GM23248 (cell line): ENCODE results near the gene GPC1. TPM values are rescaled to one million over a fixed set of nuclear protein-coding genes. Genes with fewer than 3 reads are reported as not detected.

ENCODE experiments used
- DNase-seq: peaks from one replicate; pipeline ENCODE4 v3.0.0-alpha.2; 2015
- H2AFZ ChIP-seq: fragments of 200-600 bp; sonication (generic); 2 replicates; pipeline ENCODE4 v1.6.1; 2016; ENCODE audit warnings: antibody characterized with exemption
- H3F3A ChIP-seq: fragments of 200-600 bp; sonication (generic); 2 replicates; pipeline ENCODE4 v1.6.1; 2016; ENCODE audit warnings: mild to moderate bottlenecking, antibody characterized with exemption, mixed run types; ENCODE audit not compliant: insufficient read depth
- H3K27ac ChIP-seq: fragments of 200-600 bp; sonication (generic); 2 replicates; pipeline ENCODE4 v1.5.1; 2016; ENCODE audit warnings: mild to moderate bottlenecking
- H3K27me3 ChIP-seq: fragments of 200-600 bp; sonication (generic); replicated peaks from 2 replicates; pipeline ENCODE4 v1.6.1; 2016; ENCODE audit warnings: mild to moderate bottlenecking; ENCODE audit not compliant: insufficient read depth
- H3K36me3 ChIP-seq: fragments of 200-600 bp; sonication (generic); 2 replicates; pipeline ENCODE4 v1.6.1; 2016; ENCODE audit warnings: low read depth, mild to moderate bottlenecking
- H3K4me1 ChIP-seq: fragments of 200-600 bp; sonication (generic); 2 replicates; pipeline ENCODE4 v1.6.1; 2016; ENCODE audit warnings: mild to moderate bottlenecking; ENCODE audit not compliant: insufficient read depth
- H3K4me2 ChIP-seq: fragments of 200-600 bp; sonication (generic); one replicate; pipeline ENCODE4 v1.6.1; 2016; ENCODE audit warnings: mild to moderate bottlenecking; ENCODE audit not compliant: unreplicated experiment
- H3K4me3 ChIP-seq: fragments of 200-600 bp; sonication (generic); 2 replicates; pipeline ENCODE4 v1.5.1; 2016; ENCODE audit warnings: mild to moderate bottlenecking
- H3K79me2 ChIP-seq: fragments of 200-600 bp; sonication (generic); 2 replicates; pipeline ENCODE4 v1.6.1; 2016; ENCODE audit warnings: mild to moderate bottlenecking; ENCODE audit not compliant: insufficient read depth
- H3K9ac ChIP-seq: fragments of 200-600 bp; sonication (generic); 2 replicates; pipeline ENCODE4 v1.6.1; 2016; ENCODE audit warnings: mild to moderate bottlenecking
- H3K9me2 ChIP-seq: fragments of 200-600 bp; sonication (generic); 2 replicates; pipeline ENCODE4 v1.6.1; 2016; ENCODE audit warnings: mixed run types, mild to moderate bottlenecking, moderate library complexity; ENCODE audit not compliant: insufficient read depth
- H3K9me3 ChIP-seq: fragments of 200-600 bp; sonication (generic); one replicate; pipeline ENCODE4 v1.6.1; 2017; ENCODE audit warnings: low read depth
- H4K20me1 ChIP-seq: fragments of 200-600 bp; sonication (generic); 2 replicates; pipeline ENCODE4 v1.6.0; 2016; ENCODE audit not compliant: insufficient read depth
- EZH2 ChIP-seq: fragments of 200-600 bp; sonication (generic); IDR thresholded peaks from 2 replicates; pipeline ENCODE4 v1.6.1; 2018; ENCODE audit warnings: antibody characterized with exemption, mild to moderate bottlenecking; ENCODE audit not compliant: insufficient read depth, poor library complexity, severe bottlenecking
- EZH2phosphoT487 ChIP-seq: fragments of 200-600 bp; sonication (generic); IDR thresholded peaks from 2 replicates; pipeline ENCODE4 v1.6.1; 2018; ENCODE audit warnings: antibody characterized with exemption, moderate library complexity, mild to moderate bottlenecking, low read depth; ENCODE audit not compliant: insufficient read depth
- WGBS, 2 experiments: methylation state at CpG; one replicate each; pipeline ENCODE4 v1.1.6; 2015 to 2017; ENCODE audit warnings: low lambda C conversion rate in 2 of 2, low coverage in 1 of 2; ENCODE audit errors: missing lambda C conversion rate in 2 of 2; 5-methylcytosine and 5-hydroxymethylcytosine counted together
- in situ Hi-C: fragments of 300-500 bp; cut with MboI; formaldehyde crosslinking; loops from 2 replicates; pipeline ENCODE4 v1.15.0; 2020
- polyA plus RNA-seq: library from polyadenylated mRNA; unstranded; fragments of >200 nt; fragmentation: Nextera tagmentation; extraction: Ambion mirVana; gene quantifications from 2 replicates; pipeline ENCODE4 v1.2.1, GENCODE V29; 2016
- total RNA-seq: library from RNA; depleted of rRNA; stranded (reverse); fragments of >200 nt; shearing (Covaris generic); gene quantifications from 2 replicates; pipeline ENCODE4 v1.2.3, GENCODE V29; 2014

GPC1 gene
- total and polyA plus RNA-seq, 2 experiments from 2014 or later, result 66.4 to 88.2 TPM

GRCh38 chr2:240503848-240504247 is 68.4 kb downstream of the GPC1 start:
- no peak for TF ChIP-seq EZH2phosphoT487
- no peak for TF ChIP-seq EZH2
- no peaks in the 10 kb centered on the region for H3K4me1 ChIP-seq
- H3K9me3 ChIP-seq, result no peaks in the 10 kb centered on the region
- H3K27ac ChIP-seq, result no peak overlapping the region
- H3K9me2 ChIP-seq, result no peaks in the 10 kb centered on the region
- DNase-seq, result no peak
- H2AFZ ChIP-seq, result no peak overlapping the region
- no peaks in the 10 kb centered on the region for H3K36me3 ChIP-seq
- no peaks in the 10 kb centered on the region for H3F3A ChIP-seq
- H3K27me3 ChIP-seq, result no peaks in the 10 kb centered on the region
- WGBS, 2 experiments, result 87 to 91% methylated on average over 7 of the region's 7 CpGs
- in situ Hi-C loops, result no loop called here
- H3K9ac ChIP-seq, result no peak overlapping the region
- no peak overlapping the region for H3K4me3 ChIP-seq
- H3K79me2 ChIP-seq, result no peaks in the 10 kb centered on the region
- H4K20me1 ChIP-seq, result no peaks in the 10 kb centered on the region
- H3K4me2 ChIP-seq, result no peak overlapping the region

DNA sequence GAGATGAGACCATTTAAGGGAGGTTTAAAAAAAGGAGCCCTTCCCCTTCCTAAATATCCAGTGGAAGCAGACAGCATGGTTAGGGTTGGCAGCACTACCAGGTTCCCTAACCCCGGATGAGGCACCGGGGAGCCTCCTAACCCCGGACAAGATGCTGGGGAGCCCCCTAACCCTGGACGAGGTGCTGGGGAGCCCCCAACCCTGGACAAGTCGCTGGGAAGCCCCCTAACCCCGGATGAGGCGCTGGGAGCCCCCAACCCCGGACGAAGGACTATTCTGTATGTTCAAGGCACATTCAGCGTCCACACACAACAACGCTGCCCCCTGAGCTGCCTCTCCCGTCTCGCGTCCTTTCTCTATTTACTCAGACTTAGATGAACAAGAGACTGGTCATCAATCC is 70.4 kb downstream of the GPC1 start:
- no peaks in the 10 kb centered on the region for H3K79me2 ChIP-seq
- no peaks in the 10 kb centered on the region for H3K9me2 ChIP-seq
- H3K9ac ChIP-seq, result no peak overlapping the region
- H3K36me3 ChIP-seq, result no peaks in the 10 kb centered on the region
- no peak for DNase-seq
- H3K4me2 ChIP-seq, result no peak overlapping the region
- no peaks in the 10 kb centered on the region for H3F3A ChIP-seq
- H3K9me3 ChIP-seq, result no peaks in the 10 kb centered on the region
- in situ Hi-C loops, result no loop called here
- no peaks in the 10 kb centered on the region for H3K4me1 ChIP-seq
- H2AFZ ChIP-seq, result no peak overlapping the region
- H4K20me1 ChIP-seq, result no peaks in the 10 kb centered on the region
- H3K27me3 ChIP-seq, result no peaks in the 10 kb centered on the region
- whole genome bisulfite sequencing, 2 experiments, result 81 to 94% methylated on average over 12 to 14 of the region's 14 CpGs
- no peak overlapping the region for H3K27ac ChIP-seq
- no peak overlapping the region for H3K4me3 ChIP-seq
- TF ChIP-seq EZH2 (no peak), EZH2phosphoT487 (no peak)

DNA sequence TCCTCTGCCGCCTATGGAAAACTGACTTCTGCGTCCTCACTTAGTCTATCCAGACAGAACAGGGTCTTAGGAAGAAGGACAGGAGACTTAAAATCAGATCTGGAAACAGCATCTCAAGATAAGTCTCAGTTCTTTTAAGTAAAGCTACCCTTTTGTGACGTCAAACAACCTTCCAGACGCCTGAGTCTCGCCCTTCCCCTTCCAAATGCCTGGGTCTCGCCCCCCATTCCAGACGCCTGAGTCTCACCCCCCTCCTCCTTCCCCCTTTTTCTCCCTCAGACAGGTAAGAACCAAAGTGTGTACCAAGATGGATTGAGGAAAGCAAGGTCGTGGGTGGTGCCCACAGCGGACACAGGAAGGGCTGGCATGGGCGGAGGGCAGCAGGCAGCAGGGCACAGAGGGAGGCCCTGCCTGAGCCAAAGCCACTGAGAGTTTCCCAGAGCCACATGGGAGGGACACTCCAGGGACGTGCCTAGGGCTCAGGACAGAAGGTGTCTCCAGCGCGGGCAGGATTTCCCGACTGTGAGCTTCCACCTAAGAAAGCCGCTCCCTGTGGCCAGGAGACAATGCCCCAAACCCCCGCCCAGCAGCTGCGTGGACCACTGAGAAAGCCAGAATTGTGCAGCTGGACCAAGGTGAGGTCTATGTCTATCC is 71.1 kb downstream of the GPC1 start:
- DNase-seq, result no peak
- Histone ChIP-seq H3K27ac (no peak overlapping the region), H3K27me3 (no peaks in the 10 kb centered on the region), H4K20me1 (no peaks in the 10 kb centered on the region), H3K36me3 (no peaks in the 10 kb centered on the region), H3K9me2 (no peaks in the 10 kb centered on the region), H3F3A (no peaks in the 10 kb centered on the region), H3K4me1 (no peaks in the 10 kb centered on the region), H3K9me3 (no peaks in the 10 kb centered on the region), H3K9ac (no peak overlapping the region), H3K4me2 (no peak overlapping the region), H3K4me3 (no peak overlapping the region), H2AFZ (no peak overlapping the region), H3K79me2 (no peaks in the 10 kb centered on the region)
- WGBS, 2 experiments, result 84 to 87% methylated on average over 16 to 17 of the region's 17 CpGs
- no peak for TF ChIP-seq EZH2phosphoT487
- in situ Hi-C loops, result no loop called here

DNA sequence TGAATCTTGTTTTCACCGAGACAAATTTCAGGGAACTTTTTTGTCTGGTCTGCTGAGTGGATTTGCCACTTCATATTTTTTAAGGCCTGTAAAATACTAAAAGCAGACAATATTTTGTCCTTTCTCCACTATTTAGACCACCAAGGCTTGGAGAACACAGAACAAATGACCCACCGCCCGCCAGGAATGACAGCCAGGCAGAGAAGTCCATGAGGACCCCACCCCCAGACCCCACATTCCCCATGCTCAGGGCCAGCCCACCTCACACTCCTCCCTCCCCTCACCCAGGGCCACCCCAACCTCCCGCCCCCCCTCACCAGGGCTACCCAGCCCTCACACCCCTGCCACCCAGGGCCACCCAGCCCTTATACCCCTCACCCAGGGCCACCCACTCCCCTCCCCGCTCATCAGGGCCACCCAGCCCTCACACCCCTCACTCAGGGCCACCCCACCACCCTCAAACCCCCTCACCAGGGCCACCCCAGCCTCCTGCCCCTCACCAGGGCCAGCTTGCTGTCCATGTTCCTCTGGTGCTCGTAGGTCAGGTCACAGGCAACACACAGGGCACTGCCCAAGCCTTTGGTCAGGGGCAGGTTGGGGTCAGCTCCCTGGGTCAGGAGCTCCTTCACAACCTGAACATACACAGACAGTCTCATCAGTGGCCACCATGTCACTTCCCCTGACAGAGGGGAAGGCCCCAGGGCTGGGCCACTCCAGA is 71.8 kb downstream of the GPC1 start:
- H3F3A ChIP-seq, result no peaks in the 10 kb centered on the region
- 84 to 85% methylated on average over 4 to 6 of the region's 6 CpGs for WGBS, 2 experiments
- no peak overlapping the region for H2AFZ ChIP-seq
- H3K9ac ChIP-seq, result no peak overlapping the region
- no peaks in the 10 kb centered on the region for H3K36me3 ChIP-seq
- no peak overlapping the region for H3K4me3 ChIP-seq
- in situ Hi-C loops, result no loop called here
- TF ChIP-seq EZH2 (no peak), EZH2phosphoT487 (no peak)
- no peaks in the 10 kb centered on the region for H3K9me2 ChIP-seq
- no peak for DNase-seq
- H3K4me1 ChIP-seq, result no peaks in the 10 kb centered on the region
- H3K27me3 ChIP-seq, result no peaks in the 10 kb centered on the region
- H3K79me2 ChIP-seq, result no peaks in the 10 kb centered on the region
- no peak overlapping the region for H3K27ac ChIP-seq
- no peaks in the 10 kb centered on the region for H4K20me1 ChIP-seq
- no peaks in the 10 kb centered on the region for H3K9me3 ChIP-seq
- H3K4me2 ChIP-seq, result no peak overlapping the region
